Fibroblast of lung (primary cell): Measurements from ENCODE around the gene PLPP7. TPM values are rescaled to one million over a fixed set of nuclear protein-coding genes. Genes with fewer than 3 reads are reported as not detected.
"Not testable (repeated sequence)": the region's sequence is repeated elsewhere in the genome, so short reads cannot be mapped to it uniquely, and the experiment has no call there.

Experiments used
- DNase-seq, 2 donors: peaks; one replicate each; pipeline versions ENCODE4 v3.0.0 to v3.0.0-alpha.2; 2010; ENCODE audit warnings: low read depth in 2 of 2
- H2AFZ ChIP-seq: 2 replicates; pipeline ENCODE4 v1.5.1; 2012; ENCODE audit warnings: low read length, control low read depth, inconsistent platforms
- H3K27ac ChIP-seq: 2 replicates; pipeline ENCODE4 v1.5.1; 2011; ENCODE audit warnings: low read length, control low read depth; ENCODE audit not compliant: insufficient read depth
- H3K27me3 ChIP-seq: 2 replicates; pipeline ENCODE4 v1.5.1; 2011; ENCODE audit warnings: mild to moderate bottlenecking, low read length; ENCODE audit not compliant: control insufficient read depth, insufficient read depth
- H3K36me3 ChIP-seq: 2 replicates; pipeline ENCODE4 v1.5.1; 2011; ENCODE audit warnings: low read length; ENCODE audit not compliant: control insufficient read depth, insufficient read depth
- H3K4me1 ChIP-seq: 2 replicates; pipeline ENCODE4 v1.5.1; 2011; ENCODE audit warnings: low read length; ENCODE audit not compliant: control insufficient read depth, insufficient read depth; ENCODE audit errors: extremely low read depth
- H3K4me2 ChIP-seq: 2 replicates; pipeline ENCODE4 v1.5.1; 2011; ENCODE audit warnings: low read length, control low read depth; ENCODE audit not compliant: insufficient read depth; ENCODE audit errors: extremely low read depth
- H3K4me3 ChIP-seq, 4 experiments: fragments of 200-600 bp in 1 of 4; sonication (generic) in 1 of 4; replicated peaks in 1 of 4; 2 replicates each; pipeline ENCODE4 v1.5.1; 2011 to 2016; ENCODE audit warnings: low read length in 4 of 4, low read depth in 3 of 4, mild to moderate bottlenecking in 3 of 4, control low read depth in 2 of 4, inconsistent platforms in 1 of 4, mixed read lengths in 1 of 4; ENCODE audit not compliant: insufficient read depth in 1 of 4; ENCODE audit errors: control extremely low read depth in 1 of 4
- H3K79me2 ChIP-seq: 2 replicates; pipeline ENCODE4 v1.5.1; 2012; ENCODE audit warnings: mild to moderate bottlenecking, low read length, inconsistent platforms; ENCODE audit not compliant: control insufficient read depth, insufficient read depth
- H3K9ac ChIP-seq: 2 replicates; pipeline ENCODE4 v1.5.1; 2011; ENCODE audit warnings: mild to moderate bottlenecking, low read length, control low read depth; ENCODE audit not compliant: insufficient read depth
- H3K9me3 ChIP-seq: 2 replicates; pipeline ENCODE4 v1.5.1; 2012; ENCODE audit warnings: low read depth, low read length; ENCODE audit not compliant: control insufficient read depth, insufficient read depth
- H4K20me1 ChIP-seq: 2 replicates; pipeline ENCODE4 v1.5.1; 2011; ENCODE audit warnings: low read length; ENCODE audit not compliant: control insufficient read depth, insufficient read depth; ENCODE audit errors: extremely low read depth
- EZH2 ChIP-seq: IDR thresholded peaks from 2 replicates; pipeline ENCODE4 v1.5.1; 2012; ENCODE audit warnings: low read length, control low read depth, mild to moderate bottlenecking; ENCODE audit errors: missing control alignments
- polyA plus RNA-seq, 2 donors: library from polyadenylated mRNA; depleted of rRNA in 1 of 2; stranded (reverse) in 1 of 2; unstranded in 1 of 2; fragments of >200 nt; gene quantifications; 2 replicates each; pipeline ENCODE4 v1.2.1, GENCODE V29; 2011 to 2012; ENCODE audit warnings: missing spikeins in 1 of 2
- total RNA-seq: library from RNA; depleted of rRNA; stranded (reverse); fragments of >200 nt; gene quantifications from 2 replicates; pipeline ENCODE4 v1.2.1, GENCODE V29; 2014
- TF ChIP-seq, protein P1 (sequence below), 2 donors: IDR thresholded peaks in 1 of 2; conservative IDR thresholded peaks in 1 of 2; 1 replicate in 1 of 2; 2 replicates in 1 of 2; pipeline ENCODE4 v1.5.1; 2011 to 2012; ENCODE audit warnings: low read length in 2 of 2, control low read depth in 1 of 2, inconsistent platforms in 1 of 2, low read depth in 1 of 2, mild to moderate bottlenecking in 1 of 2

The PLPP7 gene
- total and polyA plus RNA-seq, 2 donors (not counting 1 experiment from before 2014, with no cell fraction given) = 3.0 to 9.4 TPM

GRCh38 chr9:131259916-131260597 lies 29.5 kb upstream of the PLPP7 start:
- no peak for DNase-seq
- Histone ChIP-seq H3K36me3 (no peaks in the 10 kb centered on the region), H3K27me3 (no peaks in the 10 kb centered on the region), H3K4me2 (no peak overlapping the region), H2AFZ (no peak overlapping the region), H3K27ac (no peak overlapping the region), H3K4me1 (peaks cover 10% of the 10 kb centered on the region), H4K20me1 (no peaks in the 10 kb centered on the region), H3K4me3 (no peak overlapping the region), H3K79me2 (no peaks in the 10 kb centered on the region), H3K9ac (no peak overlapping the region), H3K9me3 (no peaks in the 10 kb centered on the region)
- TF ChIP-seq, protein P1, sequence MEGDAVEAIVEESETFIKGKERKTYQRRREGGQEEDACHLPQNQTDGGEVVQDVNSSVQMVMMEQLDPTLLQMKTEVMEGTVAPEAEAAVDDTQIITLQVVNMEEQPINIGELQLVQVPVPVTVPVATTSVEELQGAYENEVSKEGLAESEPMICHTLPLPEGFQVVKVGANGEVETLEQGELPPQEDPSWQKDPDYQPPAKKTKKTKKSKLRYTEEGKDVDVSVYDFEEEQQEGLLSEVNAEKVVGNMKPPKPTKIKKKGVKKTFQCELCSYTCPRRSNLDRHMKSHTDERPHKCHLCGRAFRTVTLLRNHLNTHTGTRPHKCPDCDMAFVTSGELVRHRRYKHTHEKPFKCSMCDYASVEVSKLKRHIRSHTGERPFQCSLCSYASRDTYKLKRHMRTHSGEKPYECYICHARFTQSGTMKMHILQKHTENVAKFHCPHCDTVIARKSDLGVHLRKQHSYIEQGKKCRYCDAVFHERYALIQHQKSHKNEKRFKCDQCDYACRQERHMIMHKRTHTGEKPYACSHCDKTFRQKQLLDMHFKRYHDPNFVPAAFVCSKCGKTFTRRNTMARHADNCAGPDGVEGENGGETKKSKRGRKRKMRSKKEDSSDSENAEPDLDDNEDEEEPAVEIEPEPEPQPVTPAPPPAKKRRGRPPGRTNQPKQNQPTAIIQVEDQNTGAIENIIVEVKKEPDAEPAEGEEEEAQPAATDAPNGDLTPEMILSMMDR (conservative IDR thresholded peaks at IDR 0.05 in 1 of 2, IDR thresholded peaks at IDR 0.05 in 1 of 2; ENCODE audit: low read depth in 1 of 2, low read length in 2 of 2) = no peak
- no peak for TF ChIP-seq EZH2

DNA sequence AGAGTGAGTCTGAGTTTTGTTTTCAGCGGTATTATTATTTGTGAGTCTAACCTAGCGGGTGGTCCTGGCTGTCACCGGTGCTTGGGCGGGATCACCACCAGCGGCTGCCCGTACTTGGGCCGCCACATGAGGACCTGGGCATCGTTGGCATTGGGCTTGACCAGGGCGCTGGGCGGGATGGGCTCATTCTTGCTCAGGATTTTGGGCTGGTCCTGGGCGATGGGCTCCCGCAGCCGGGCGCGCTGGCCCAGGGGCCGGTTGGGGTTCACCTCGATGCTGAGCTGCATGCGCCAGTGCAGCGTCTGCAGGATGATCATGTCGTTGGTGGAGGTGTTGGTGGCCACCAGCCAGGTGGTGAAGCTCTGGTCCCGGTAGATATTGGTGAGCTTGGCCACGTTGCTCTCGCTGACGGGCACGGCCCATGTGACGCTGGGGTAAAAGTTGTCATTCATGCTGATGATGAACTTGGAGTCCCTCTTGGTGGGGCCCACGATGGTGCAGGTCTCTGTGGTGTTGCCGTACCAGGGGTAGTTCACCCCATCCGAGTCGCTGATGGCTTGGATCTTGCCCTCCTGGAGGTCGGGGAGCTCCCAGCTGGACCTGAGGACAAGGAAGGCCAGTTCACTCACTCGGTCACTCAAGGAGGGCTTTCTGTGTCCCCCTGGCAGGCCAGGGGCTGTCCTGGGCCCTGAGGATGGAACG lies 28.6 kb upstream of the PLPP7 start:
- H3K4me2 ChIP-seq = no peak overlapping the region
- DNase-seq = no peak
- no peaks in the 10 kb centered on the region for H3K36me3 ChIP-seq
- no peak overlapping the region for H2AFZ ChIP-seq
- no peak for TF ChIP-seq EZH2
- TF ChIP-seq, protein P1 (conservative IDR thresholded peaks at IDR 0.05 in 1 of 2, IDR thresholded peaks at IDR 0.05 in 1 of 2; ENCODE audit: low read depth in 1 of 2, low read length in 2 of 2) = no peak
- H3K4me3 ChIP-seq = no peak overlapping the region
- H3K4me1 ChIP-seq = peaks cover 9% of the 10 kb centered on the region
- no peak overlapping the region for H3K27ac ChIP-seq
- H3K9me3 ChIP-seq = no peaks in the 10 kb centered on the region
- no peaks in the 10 kb centered on the region for H4K20me1 ChIP-seq
- H3K79me2 ChIP-seq = no peaks in the 10 kb centered on the region
- H3K27me3 ChIP-seq = no peaks in the 10 kb centered on the region
- H3K9ac ChIP-seq = no peak overlapping the region

DNA sequence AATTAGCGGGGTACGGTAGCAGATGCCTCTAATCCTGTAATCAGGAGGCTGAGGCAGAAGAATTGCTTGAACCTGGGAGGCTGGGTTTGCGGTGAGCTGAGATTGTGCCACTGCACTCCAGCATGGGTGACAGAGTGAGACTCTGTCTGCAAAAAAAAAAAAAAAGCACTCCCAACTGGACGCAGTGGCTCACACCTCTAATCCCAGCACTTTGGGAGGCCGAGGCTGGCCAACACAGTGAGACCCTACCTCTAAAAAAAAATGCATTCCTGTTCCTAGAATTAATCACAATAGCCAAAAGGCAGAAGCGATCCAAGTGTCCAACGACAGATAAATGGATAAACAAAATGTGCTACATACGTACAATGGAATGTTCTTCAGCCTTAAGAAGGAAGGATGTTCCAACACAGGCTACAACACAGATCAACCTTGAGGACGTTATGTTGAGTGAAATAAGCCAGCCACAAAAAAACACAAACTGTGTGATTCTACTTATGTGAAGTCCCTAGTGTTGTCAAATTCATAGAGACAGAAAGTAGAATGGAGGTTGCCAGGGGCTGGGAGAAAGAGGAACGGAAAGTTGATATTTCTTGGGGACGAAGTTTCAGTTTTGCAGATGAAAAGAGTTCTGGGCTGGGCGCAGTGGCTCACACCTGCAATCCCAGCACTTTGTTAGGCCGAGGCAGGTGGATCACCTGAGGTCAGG lies 27.0 kb upstream of the PLPP7 start:
- H3K9me3 ChIP-seq = no peaks in the 10 kb centered on the region
- no peak overlapping the region for H3K27ac ChIP-seq
- no peak for DNase-seq
- H3K27me3 ChIP-seq = no peaks in the 10 kb centered on the region
- no peak overlapping the region for H3K9ac ChIP-seq
- H4K20me1 ChIP-seq = no peaks in the 10 kb centered on the region
- H2AFZ ChIP-seq = no peak overlapping the region
- H3K4me3 ChIP-seq = no peak overlapping the region
- no peaks in the 10 kb centered on the region for H3K4me1 ChIP-seq
- H3K36me3 ChIP-seq = no peaks in the 10 kb centered on the region
- H3K4me2 ChIP-seq = no peak overlapping the region
- no peaks in the 10 kb centered on the region for H3K79me2 ChIP-seq
- TF ChIP-seq, protein P1 (conservative IDR thresholded peaks at IDR 0.05 in 1 of 2, IDR thresholded peaks at IDR 0.05 in 1 of 2; ENCODE audit: low read depth in 1 of 2, low read length in 2 of 2) = no peak
- no peak for TF ChIP-seq EZH2

DNA sequence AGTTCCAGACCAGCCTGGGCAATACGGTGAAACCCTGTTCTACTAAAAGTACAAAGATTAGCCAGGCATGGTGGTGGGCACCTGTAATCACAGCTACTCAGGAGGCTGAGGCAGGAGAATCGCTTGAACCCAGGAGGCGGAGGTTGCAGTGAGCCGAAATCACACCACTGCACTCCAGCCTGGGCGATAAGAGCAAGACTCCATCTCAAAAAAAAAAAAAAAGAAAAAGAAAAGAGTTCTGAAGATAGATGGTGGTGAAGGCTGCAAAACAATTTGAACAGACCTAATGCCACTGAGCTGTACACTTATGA lies 26.5 kb upstream of the PLPP7 start:
- not testable (repeated sequence) for H3K4me3 ChIP-seq, H3K4me2 ChIP-seq, H3K79me2 ChIP-seq, H3K27ac ChIP-seq, DNase-seq, H3K9me3 ChIP-seq, H3K27me3 ChIP-seq, H3K9ac ChIP-seq, H2AFZ ChIP-seq, H3K4me1 ChIP-seq, H3K36me3 ChIP-seq, H4K20me1 ChIP-seq
